Esophagus muscularis mucosa (tissue), 4 donors: ENCODE results near the gene CELSR1. TPM values are rescaled to one million over a fixed set of nuclear protein-coding genes. Genes with fewer than 3 reads are reported as not detected.
"Not testable (repeated sequence)": the region's sequence is repeated elsewhere in the genome, so short reads cannot be mapped to it uniquely, and the experiment has no call there.

Source experiments
- DNase-seq: peaks from one replicate; pipeline ENCODE4 v3.0.0-alpha.2; 2017; ENCODE audit errors: extremely low spot score
- H3K27ac ChIP-seq, 4 donors: fragments of 200-600 bp; sonication (generic); replicated peaks in 1 of 4; 1 replicate in 3 of 4; 2 replicates in 1 of 4; pipeline ENCODE4 v1.5.1; 2016 to 2019; ENCODE audit warnings: mild to moderate bottlenecking in 1 of 4
- H3K27me3 ChIP-seq, 4 donors: fragments of 200-600 bp; sonication (generic); one replicate each; pipeline versions ENCODE4 v1.5.1 to v1.6.0; 2016 to 2019
- H3K36me3 ChIP-seq, 4 donors: fragments of 200-600 bp; sonication (generic); one replicate each; pipeline ENCODE4 v1.5.1; 2016 to 2019
- H3K4me1 ChIP-seq, 4 donors: fragments of 200-600 bp; sonication (generic); one replicate each; pipeline ENCODE4 v1.5.1; 2016 to 2019
- H3K4me3 ChIP-seq, 4 donors: fragments of 200-600 bp; sonication (generic); 1 replicate in 2 of 4; 2 replicates in 2 of 4; pipeline ENCODE4 v1.5.1; 2016 to 2019; ENCODE audit warnings: mild to moderate bottlenecking in 4 of 4, moderate library complexity in 1 of 4
- H3K9me3 ChIP-seq, 4 donors: fragments of 200-600 bp; sonication (generic); 1 replicate in 3 of 4; 2 replicates in 1 of 4; pipeline ENCODE4 v1.5.1; 2016 to 2019
- EP300 ChIP-seq: sonication (generic); formaldehyde crosslinking; IDR thresholded peaks from one replicate; pipeline ENCODE4 v1.6.1; 2017; ENCODE audit warnings: antibody characterized with exemption
- POLR2A ChIP-seq: fragments of 450-650 bp; IDR thresholded peaks from one replicate; pipeline ENCODE4 v1.6.1; 2017; ENCODE audit warnings: antibody characterized with exemption, moderate library complexity, mild to moderate bottlenecking, low read depth
- POLR2AphosphoS5 ChIP-seq, 2 donors: sonication (generic); formaldehyde crosslinking; IDR thresholded peaks; one replicate each; pipeline ENCODE4 v1.6.1; 2017; ENCODE audit warnings: antibody characterized with exemption in 2 of 2
- WGBS: methylation state at CpG from one replicate; pipeline ENCODE4 v1.1.5; 2018; 5-methylcytosine and 5-hydroxymethylcytosine counted together
- intact Hi-C: fragments of 100-400 bp; cut with DNase I; formaldehyde crosslinking; loops from one replicate; pipeline ENCODE4 v1.15.1; 2023
- total RNA-seq, 4 donors: library from RNA; depleted of rRNA; stranded (reverse); fragments of >200 nt; gene quantifications; one replicate each; pipeline versions ENCODE4 v1.1.0 to v1.2.1, GENCODE V29; 2016
- TF ChIP-seq, protein P1 (sequence below), 3 experiments: fragments of 200-600 bp in 2 of 3; fragments of 450-650 bp in 1 of 3; sonication (generic) in 2 of 3; IDR thresholded peaks; one replicate each; pipeline ENCODE4 v1.5.1; 2017 to 2019; ENCODE audit warnings: antibody characterized with exemption in 3 of 3, mild to moderate bottlenecking in 2 of 3, moderate library complexity in 1 of 3

The CELSR1 gene
- total RNA-seq, 4 donors from 2014 or later = 2.5 to 2.7 (median 2.6) TPM

DNA sequence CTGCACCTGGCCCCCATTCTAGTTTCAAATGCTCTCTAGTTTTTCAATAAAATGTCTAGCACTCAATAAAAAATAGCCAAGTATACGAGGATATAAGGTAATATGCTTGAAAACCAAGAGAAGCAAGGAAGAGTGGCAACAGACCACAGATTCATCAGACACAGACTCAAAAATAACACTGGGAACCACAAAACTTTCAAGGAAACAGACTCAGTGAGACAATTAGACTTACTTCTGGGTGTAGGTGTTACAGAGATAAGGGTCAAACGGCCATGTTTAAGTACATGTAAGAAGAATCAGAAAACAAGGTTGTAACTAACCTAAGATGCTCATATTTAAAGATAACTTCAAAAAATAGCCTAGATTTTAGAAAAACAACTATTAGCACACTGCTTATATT lies 134.9 kb downstream of the CELSR1 start:
- Histone ChIP-seq H3K4me3 (no peak overlapping the region), H3K4me1 (no peaks in the 10 kb centered on the region), H3K9me3 (no peaks in the 10 kb centered on the region), H3K27me3 (no peaks in the 10 kb centered on the region), H3K27ac (no peak overlapping the region), H3K36me3 (no peaks in the 10 kb centered on the region)
- no peak for DNase-seq
- intact Hi-C loops = no loop called here
- TF ChIP-seq POLR2A (no peak), POLR2AphosphoS5 (IDR thresholded peaks at IDR 0.05) (no peak)
- 79% methylated on average over 2 of the region's 2 CpGs for WGBS

DNA sequence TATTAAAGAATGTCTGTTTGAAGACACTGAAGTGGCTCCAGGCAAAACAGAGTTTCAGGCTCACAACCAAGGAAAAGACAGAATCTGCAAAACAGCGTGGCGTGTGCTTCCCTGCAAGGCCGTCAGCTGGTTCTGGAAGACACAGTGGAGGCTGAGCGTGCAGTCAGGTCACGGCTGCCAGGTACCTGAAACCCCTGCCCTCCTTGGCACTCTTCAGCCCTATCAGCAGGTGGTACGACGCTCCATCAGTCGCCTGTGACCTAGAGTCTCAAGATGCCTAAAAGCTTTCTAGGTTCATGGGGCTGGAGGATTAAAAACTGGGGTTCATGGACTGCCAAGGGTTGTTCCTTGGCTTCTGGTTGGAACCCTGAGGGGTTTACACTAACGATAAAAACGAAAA lies 136.1 kb downstream of the CELSR1 start:
- 92% methylated on average over 10 of the region's 10 CpGs for WGBS
- H3K27me3 ChIP-seq = no peaks in the 10 kb centered on the region
- no peaks in the 10 kb centered on the region for H3K4me1 ChIP-seq
- H3K27ac ChIP-seq = no peak overlapping the region
- intact Hi-C loops = no loop called here
- no peaks in the 10 kb centered on the region for H3K9me3 ChIP-seq
- TF ChIP-seq, protein P1, sequence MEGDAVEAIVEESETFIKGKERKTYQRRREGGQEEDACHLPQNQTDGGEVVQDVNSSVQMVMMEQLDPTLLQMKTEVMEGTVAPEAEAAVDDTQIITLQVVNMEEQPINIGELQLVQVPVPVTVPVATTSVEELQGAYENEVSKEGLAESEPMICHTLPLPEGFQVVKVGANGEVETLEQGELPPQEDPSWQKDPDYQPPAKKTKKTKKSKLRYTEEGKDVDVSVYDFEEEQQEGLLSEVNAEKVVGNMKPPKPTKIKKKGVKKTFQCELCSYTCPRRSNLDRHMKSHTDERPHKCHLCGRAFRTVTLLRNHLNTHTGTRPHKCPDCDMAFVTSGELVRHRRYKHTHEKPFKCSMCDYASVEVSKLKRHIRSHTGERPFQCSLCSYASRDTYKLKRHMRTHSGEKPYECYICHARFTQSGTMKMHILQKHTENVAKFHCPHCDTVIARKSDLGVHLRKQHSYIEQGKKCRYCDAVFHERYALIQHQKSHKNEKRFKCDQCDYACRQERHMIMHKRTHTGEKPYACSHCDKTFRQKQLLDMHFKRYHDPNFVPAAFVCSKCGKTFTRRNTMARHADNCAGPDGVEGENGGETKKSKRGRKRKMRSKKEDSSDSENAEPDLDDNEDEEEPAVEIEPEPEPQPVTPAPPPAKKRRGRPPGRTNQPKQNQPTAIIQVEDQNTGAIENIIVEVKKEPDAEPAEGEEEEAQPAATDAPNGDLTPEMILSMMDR (IDR thresholded peaks at IDR 0.05) = no peak
- TF ChIP-seq EP300 = no peak
- TF ChIP-seq POLR2AphosphoS5 (IDR thresholded peaks at IDR 0.05) = no peak
- TF ChIP-seq POLR2A = no peak
- no peak overlapping the region for H3K4me3 ChIP-seq
- no peak for DNase-seq
- H3K36me3 ChIP-seq = no peaks in the 10 kb centered on the region

DNA sequence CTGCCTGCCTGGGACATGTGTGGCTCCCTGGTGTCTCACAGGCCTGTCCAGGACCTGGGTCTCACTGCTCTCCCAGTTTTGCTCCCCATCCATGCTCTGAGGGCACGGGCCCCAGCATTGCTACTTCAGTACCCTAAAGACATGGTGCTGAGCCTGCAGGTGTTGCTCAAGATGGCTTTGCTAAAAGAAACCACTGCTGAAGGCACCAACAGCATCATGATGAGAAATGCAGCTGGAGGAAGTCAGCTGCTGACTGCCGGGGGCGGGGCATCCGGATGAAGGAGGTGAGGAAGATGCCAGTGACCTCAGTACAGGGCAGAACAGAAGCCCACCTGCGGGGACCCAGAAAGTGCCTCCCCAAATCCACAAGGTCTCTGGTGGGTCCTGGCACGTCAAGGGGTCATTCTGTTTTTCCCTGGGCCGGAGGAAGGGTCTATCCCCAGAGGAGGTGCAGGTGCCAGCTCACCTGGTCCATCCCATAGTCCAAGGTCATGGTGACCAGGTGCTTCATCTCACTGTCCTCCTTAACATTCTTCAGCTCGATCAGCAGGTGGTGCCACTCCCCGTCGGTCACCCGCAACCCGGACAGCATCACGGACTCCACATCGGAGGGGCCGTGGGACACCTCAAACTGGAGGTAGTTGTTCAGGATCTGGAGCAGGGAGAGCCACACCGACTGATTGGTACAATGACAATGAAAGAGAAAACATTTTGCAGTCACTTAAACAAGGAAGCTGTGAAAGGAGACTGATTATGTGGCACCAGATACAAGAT lies 138.0 kb downstream of the CELSR1 start:
- TF ChIP-seq POLR2AphosphoS5 (IDR thresholded peaks at IDR 0.05) = no peak
- no peak for TF ChIP-seq POLR2A
- TF ChIP-seq, protein P1 (IDR thresholded peaks at IDR 0.05) = no peak
- no peak for TF ChIP-seq EP300
- H3K36me3 ChIP-seq = no peaks in the 10 kb centered on the region
- intact Hi-C loops = no loop called here
- DNase-seq = no peak
- no peaks in the 10 kb centered on the region for H3K27me3 ChIP-seq
- WGBS = 89% methylated on average over 10 of the region's 16 CpGs
- H3K27ac ChIP-seq = no peak overlapping the region
- no peak overlapping the region for H3K4me3 ChIP-seq
- no peaks in the 10 kb centered on the region for H3K9me3 ChIP-seq
- no peaks in the 10 kb centered on the region for H3K4me1 ChIP-seq

DNA sequence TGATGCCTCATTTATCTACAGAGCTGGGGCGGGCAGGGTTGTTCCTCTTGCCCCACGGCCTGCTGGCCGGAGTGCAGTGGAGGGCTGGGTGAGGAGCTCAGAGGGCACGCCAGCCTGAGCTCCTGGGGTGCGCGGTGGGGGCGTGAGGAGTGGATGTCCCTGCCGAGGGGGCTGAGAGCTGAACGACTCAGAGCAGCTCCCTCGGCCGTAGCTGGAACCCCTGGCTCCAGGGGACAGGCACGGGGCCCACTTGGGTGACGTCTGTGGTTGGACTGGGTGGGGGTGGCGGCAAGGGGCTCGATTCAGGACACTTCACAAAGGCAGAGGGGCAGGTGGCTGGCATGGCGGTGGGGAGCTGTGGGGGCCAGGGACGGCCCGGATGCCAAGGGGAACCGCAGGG lies 139.5 kb downstream of the CELSR1 start:
- Histone ChIP-seq H3K9me3 (no peaks in the 10 kb centered on the region), H3K27ac (no peak overlapping the region), H3K4me3 (no peak overlapping the region), H3K36me3 (no peaks in the 10 kb centered on the region), H3K4me1 (no peaks in the 10 kb centered on the region), H3K27me3 (no peaks in the 10 kb centered on the region)
- no peak for TF ChIP-seq POLR2AphosphoS5 (IDR thresholded peaks at IDR 0.05)
- TF ChIP-seq, protein P1 (IDR thresholded peaks at IDR 0.05) = no peak
- no peak for TF ChIP-seq EP300
- no peak for TF ChIP-seq POLR2A
- no peak for DNase-seq
- WGBS = 86% methylated on average over 15 of the region's 19 CpGs
- intact Hi-C loops = no loop called here

DNA sequence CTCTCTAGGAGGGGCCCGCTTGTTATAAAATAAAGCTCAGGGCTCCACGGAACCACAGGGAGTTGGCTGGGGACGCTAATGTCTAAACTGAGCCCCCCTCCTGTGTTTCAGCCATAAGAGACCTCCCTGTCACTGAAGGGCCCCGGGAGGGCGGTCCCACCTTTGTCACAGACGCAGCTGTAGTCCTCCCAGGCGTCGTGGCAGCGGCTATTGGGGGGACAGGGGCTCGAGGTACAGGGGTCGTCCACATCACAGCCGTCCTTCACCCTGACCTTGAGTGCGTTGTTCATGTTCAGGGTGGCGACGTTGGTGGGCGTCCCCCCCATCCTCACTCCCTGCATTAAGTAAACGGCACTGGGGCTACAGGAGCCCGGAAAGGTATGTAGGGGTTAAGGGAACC lies 139.9 kb downstream of the CELSR1 start:
- H3K36me3 ChIP-seq = no peaks in the 10 kb centered on the region
- H3K27ac ChIP-seq = no peak overlapping the region
- intact Hi-C loops = no loop called here
- H3K9me3 ChIP-seq = no peaks in the 10 kb centered on the region
- TF ChIP-seq POLR2AphosphoS5 (IDR thresholded peaks at IDR 0.05) (no peak), EP300 (no peak), POLR2A (no peak)
- TF ChIP-seq, protein P1 (IDR thresholded peaks at IDR 0.05) = no peak
- 100% methylated on average over 3 of the region's 18 CpGs for WGBS
- H3K4me1 ChIP-seq = no peaks in the 10 kb centered on the region
- no peak for DNase-seq
- no peaks in the 10 kb centered on the region for H3K27me3 ChIP-seq
- H3K4me3 ChIP-seq = no peak overlapping the region

DNA sequence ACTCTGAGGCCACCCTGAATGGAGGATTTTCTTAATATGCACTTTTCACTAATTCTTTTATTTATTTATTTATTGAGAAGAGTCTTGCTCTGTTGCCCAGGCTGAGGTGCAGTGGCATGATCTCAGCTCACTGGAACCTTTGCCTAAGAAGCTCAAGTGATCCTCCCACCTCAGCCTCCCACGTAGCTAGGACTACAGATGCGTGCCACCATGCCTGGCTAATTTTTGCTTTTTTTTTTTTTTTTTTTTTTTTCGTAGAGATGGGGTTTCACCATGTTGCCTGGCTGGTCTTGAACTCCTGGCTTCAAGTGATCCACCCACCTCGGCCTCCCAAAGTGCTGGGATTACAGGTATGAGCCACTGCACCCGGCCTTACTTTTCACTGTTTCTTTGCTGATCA lies 140.4 kb downstream of the CELSR1 start:
- H3K36me3 ChIP-seq, H3K27ac ChIP-seq, H3K4me3 ChIP-seq, H3K4me1 ChIP-seq, DNase-seq, H3K27me3 ChIP-seq, H3K9me3 ChIP-seq, intact Hi-C loops: not testable (repeated sequence)
- 100% methylated on average over 5 of the region's 5 CpGs for WGBS
